DMS153 treated with DMSO at 0.1 percent for 48 hours (cell line): ENCODE measurements around the gene TMEM45B.
"Not testable (repeated sequence)": the region's sequence is repeated elsewhere in the genome, so short reads cannot be mapped to it uniquely, and the experiment has no call there.

Source experiments
- DNase-seq: peaks from one replicate; lab custom pipeline; 2025; ENCODE audit not compliant: unreplicated experiment; lab: John Stamatoyannopoulos, UW

The TMEM45B gene

GRCh38 chr11:129849447-129850130, 33.9 kb downstream of the TMEM45B start:
- no peak for DNase-seq

- DNase-seq = no peak
Observed at GRCh38 chr11:129852125-129852740, 36.6 kb downstream of the TMEM45B start.

DNA sequence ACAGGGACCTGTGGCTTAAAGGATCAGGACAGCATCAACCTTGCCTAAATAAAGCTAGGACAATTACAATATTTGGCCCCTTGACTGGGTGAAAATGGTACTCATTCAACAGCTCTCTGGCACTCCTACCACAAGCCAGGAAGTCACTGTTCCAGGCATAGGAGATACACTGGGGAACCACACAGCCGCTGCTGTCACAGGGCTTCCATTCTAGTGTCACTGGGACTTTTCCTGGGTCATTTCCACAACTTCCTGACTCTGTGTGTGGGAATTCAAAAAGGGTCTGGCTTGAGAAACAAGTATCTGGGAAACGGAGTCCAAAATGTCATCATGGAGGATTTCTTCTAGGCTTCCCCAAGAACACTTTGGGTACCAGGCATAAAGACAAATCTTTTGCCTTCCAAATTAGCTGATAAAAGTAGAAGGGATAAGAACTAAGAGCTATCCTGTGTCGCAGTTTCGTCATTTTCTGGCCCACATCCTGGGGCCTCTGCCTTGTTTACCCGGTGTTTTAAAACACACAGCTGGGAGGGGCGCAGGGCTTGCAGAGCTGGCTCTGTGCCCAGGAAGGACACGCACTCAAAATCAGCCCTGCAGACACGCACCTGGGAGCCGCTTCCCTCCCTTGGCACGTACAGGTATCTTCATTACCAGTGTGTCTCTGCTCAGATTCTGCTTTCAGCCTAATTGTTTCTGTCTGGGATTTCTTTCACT, 38.0 kb downstream of the TMEM45B start:
- DNase-seq = peak; percentile 96

- DNase-seq = peak; percentile 24
Observed at GRCh38 chr11:129854232-129854805, 38.7 kb downstream of the TMEM45B start.

DNA sequence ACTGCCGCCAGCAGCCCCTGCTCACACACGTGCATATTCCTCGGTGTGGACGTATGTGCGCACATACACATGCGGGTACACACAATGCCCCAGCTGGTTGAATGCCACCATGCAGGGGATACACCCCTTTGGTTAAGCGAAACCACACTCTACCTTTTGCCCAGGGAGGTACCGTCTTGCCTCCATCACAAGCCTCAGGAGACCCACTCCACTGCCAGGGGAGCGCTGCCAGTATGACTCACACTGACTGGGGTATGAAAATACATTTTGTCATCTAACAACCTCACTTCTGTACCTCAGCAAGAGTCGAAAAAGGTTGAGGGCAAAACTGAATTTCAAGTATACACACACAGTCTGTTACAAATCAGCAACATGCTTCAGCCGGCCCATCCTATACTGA, 39.4 kb downstream of the TMEM45B start:
- DNase-seq = no peak

- no peak for DNase-seq
Observed at GRCh38 chr11:129856036-129856435, 40.4 kb downstream of the TMEM45B start.

- no peak for DNase-seq
Observed at GRCh38 chr11:129861702-129862522, 46.3 kb downstream of the TMEM45B start.

- DNase-seq = no peak
Observed at GRCh38 chr11:129864811-129865210, 49.2 kb downstream of the TMEM45B start.

DNA sequence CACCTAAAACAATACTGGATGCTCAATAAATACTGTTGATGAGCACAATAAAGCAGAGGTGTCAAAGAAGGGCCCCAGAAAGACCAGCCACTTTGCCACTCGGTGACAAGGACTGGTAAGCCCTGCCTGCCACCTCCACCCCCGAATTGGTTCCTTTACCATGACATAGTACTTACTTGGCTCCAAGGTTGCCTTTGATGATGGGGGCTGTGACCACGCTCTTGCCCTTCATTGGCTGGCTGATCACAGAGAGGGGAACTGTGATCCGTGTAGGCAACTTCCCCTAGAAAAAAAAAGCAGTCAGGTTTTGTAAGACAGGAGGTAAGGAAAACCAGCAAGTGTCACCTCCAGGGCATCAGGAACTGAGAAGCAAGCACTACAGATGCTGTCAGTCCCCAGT, 50.1 kb downstream of the TMEM45B start:
- DNase-seq = no peak

- no peak for DNase-seq
Observed at GRCh38 chr11:129866311-129866710, 50.7 kb downstream of the TMEM45B start.

GRCh38 chr11:129868626-129869025, 53.0 kb downstream of the TMEM45B start:
- not testable (repeated sequence) for DNase-seq

GRCh38 chr11:129871914-129872313, 56.3 kb downstream of the TMEM45B start:
- no peak for DNase-seq

DNA sequence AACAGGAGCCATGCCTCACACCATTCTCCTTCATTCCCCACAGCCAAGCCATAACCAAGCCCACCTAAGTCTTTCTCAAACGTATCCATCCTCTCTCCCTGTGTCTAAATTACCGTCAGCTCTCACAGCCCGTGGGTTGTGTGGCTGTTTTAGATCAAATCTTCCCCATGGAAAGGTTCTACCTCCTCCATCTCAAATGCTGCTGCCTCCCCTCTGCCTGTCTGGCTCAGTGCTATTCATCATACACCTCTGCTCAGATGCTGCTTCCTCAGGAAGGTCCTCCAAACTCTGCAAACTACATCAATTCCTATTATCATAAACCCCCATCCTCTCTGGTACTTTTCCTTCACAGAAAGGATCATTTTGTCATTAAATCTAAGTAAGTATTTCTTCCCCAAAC, 64.7 kb downstream of the TMEM45B start:
- no peak for DNase-seq

- DNase-seq = no peak
Observed at GRCh38 chr11:129881570-129882170, 66.0 kb downstream of the TMEM45B start.

- DNase-seq = no peak
Observed at GRCh38 chr11:129884581-129884980, 68.9 kb downstream of the TMEM45B start.

DNA sequence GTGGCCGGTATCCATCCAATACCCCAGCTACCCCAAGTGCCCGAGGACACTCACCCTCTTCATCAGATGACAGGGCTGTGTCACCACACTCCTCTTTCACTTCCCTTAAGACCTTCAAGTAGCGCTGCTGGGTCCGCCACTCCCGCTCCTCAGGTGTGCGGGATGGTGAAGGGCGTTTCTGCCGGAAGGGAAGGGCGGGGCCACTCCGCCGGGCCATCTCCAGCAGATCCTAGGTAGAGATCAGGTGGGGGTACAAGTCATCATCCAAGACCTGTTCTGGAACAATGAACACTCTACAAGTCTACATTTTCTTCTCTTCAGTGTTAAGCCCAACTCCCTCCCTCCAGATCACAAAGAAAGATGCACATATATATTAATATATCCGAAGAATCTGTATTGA, 69.7 kb downstream of the TMEM45B start:
- DNase-seq = no peak

- no peak for DNase-seq
Observed at GRCh38 chr11:129888451-129888850, 72.8 kb downstream of the TMEM45B start.

- DNase-seq = no peak
Observed at GRCh38 chr11:129894278-129895125, 78.9 kb downstream of the TMEM45B start.

DNA sequence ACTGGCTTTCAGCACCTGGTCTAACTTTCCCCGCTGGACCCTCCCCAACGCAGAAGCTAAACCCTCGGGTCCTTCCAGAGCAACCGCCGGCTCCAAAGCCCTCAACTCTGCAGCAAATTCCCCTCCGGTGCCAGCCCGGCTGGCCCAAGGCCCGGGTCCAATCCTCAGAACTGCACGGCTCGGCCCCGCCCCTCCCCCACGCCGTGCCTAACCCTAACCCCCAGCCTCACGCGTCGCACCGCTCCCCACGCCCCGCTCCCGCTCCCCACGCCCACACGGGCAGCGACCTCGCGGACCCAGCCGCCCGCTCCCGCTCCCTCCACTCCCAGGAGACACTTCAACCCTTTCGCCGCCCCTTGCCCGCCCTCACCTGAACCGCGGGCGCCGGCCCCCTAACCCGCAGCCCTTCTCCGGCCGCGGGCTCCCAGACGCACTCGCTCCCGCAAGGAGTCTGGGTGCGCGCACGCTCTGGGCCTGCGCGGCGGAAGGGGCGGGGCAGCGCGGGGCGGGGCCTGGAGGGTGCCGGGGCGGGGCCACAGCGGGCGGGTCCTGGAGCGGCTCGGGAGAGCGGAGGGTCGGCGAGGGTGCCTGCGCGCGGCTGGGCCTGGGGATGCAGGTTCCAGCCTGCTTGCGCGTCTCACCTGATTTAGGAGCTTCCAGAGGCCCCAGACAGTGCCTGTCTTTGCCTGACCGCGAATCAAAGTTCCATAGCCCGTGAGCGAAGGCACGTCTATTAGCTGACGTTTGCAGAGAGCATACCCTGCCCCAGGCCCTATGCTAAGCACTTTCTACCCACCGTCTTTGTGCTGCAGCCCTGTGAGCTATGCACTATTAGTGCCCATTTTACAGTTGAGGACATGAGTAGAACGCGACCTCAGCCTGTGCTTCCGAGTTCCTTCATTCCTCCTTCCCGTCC, 79.7 kb downstream of the TMEM45B start, which contains the start of gene NFRKB:
Gene NFRKB, minus strand, starts transcription at position 453 of the 916 bp plus-strand sequence. CDS start 2,729 bp downstream, outside the sequence.
- DNase-seq = peak; percentile 70
